Spleen (tissue), 7 donors: Measurements from ENCODE around the gene NRXN2.

Experiments used
- CTCF ChIP-seq, 11 experiments: fragments of 200-600 bp in 7 of 11; fragments of 450-650 bp in 4 of 11; sonication (generic) in 4 of 11; IDR thresholded peaks in 8 of 11; conservative IDR thresholded peaks in 3 of 11; 1 replicate in 7 of 11; 2 replicates in 4 of 11; pipeline versions ENCODE4 v1.4.0 to v1.8.0; 2016 to 2021; ENCODE audit warnings: antibody characterized with exemption in 11 of 11, inconsistent platforms in 4 of 11, mild to moderate bottlenecking in 1 of 11
- POLR2A ChIP-seq, 3 donors: fragments of 450-650 bp; IDR thresholded peaks; one replicate each; pipeline ENCODE4 v1.5.1; 2017; ENCODE audit warnings: antibody characterized with exemption in 3 of 3, mild to moderate bottlenecking in 1 of 3
- POLR2AphosphoS5 ChIP-seq, 3 donors: sonication (generic); formaldehyde crosslinking; IDR thresholded peaks; one replicate each; pipeline ENCODE4 v1.5.1; 2017; ENCODE audit warnings: antibody characterized with exemption in 3 of 3
- donor health status: DM: no; HTN: no; CAD: no; lungs with moderate emphysema.
- donor health status: DM: no; HTN: no; CAD: no.
- donor health status: DM: no; HTN: no; CAD: no.

GRCh38 chr11:64674774-64675173 is 48.2 kb downstream of the NRXN2 start:
- TF ChIP-seq POLR2A (IDR thresholded peaks at IDR 0.05) (no peak), CTCF (IDR thresholded peaks at IDR 0.05 in 8 of 11, conservative IDR thresholded peaks at IDR 0.05 in 3 of 11) (no peak), POLR2AphosphoS5 (IDR thresholded peaks at IDR 0.05) (no peak)
